AG09309 (cell line): ENCODE results near the gene RNF19B.

Source experiments
- DNase-seq: peaks from one replicate; pipeline ENCODE4 v3.0.0-alpha.2; 2010; ENCODE audit warnings: low read depth
- H3K4me3 ChIP-seq: 2 replicates; pipeline ENCODE4 v1.5.1; 2011; ENCODE audit warnings: mild to moderate bottlenecking, low read depth, low read length, moderate library complexity; ENCODE audit not compliant: control insufficient read depth
- CTCF ChIP-seq: IDR thresholded peaks from 2 replicates; pipeline ENCODE4 v1.5.1; 2011; ENCODE audit warnings: mild to moderate bottlenecking, low read depth, low read length, inconsistent platforms; ENCODE audit not compliant: insufficient read depth, control insufficient read depth; ENCODE audit errors: missing control alignments

Gene RNF19B

GRCh38 chr1:32894681-32895080, 69.9 kb downstream of the RNF19B start:
- no peak for TF ChIP-seq CTCF
- H3K4me3 ChIP-seq: no peak overlapping the region
- no peak for DNase-seq

GRCh38 chr1:32894019-32894600, 70.5 kb downstream of the RNF19B start:
- TF ChIP-seq CTCF: no peak
- DNase-seq: no peak
- no peak overlapping the region for H3K4me3 ChIP-seq

- no peak for DNase-seq
- peak; percentile 28 for TF ChIP-seq CTCF
- peak overlapping the region; percentile 54 for H3K4me3 ChIP-seq
Observed at GRCh38 chr1:32893198-32894018, 71.2 kb downstream of the RNF19B start.

- peak; percentile 28 for TF ChIP-seq CTCF
- no peak for DNase-seq
- peak overlapping the region; percentile 54 for H3K4me3 ChIP-seq
Observed at GRCh38 chr1:32892368-32893197, 72.0 kb downstream of the RNF19B start.

GRCh38 chr1:32891630-32892029, 73.0 kb downstream of the RNF19B start:
- DNase-seq: no peak
- no peak for TF ChIP-seq CTCF
- H3K4me3 ChIP-seq: no peak overlapping the region

GRCh38 chr1:32891241-32891570, 73.4 kb downstream of the RNF19B start:
- H3K4me3 ChIP-seq: no peak overlapping the region
- DNase-seq: no peak
- no peak for TF ChIP-seq CTCF
